Measurements from ENCODE around the gene RHBDD3. TPM values are rescaled to one million over a fixed set of nuclear protein-coding genes. Genes with fewer than 3 reads are reported as not detected.

RHBDD3 gene
- total RNA-seq, 1 donor from 2014 or later = 17.9 TPM

GRCh38 chr22:29258407-29259252 lies 9.2 kb downstream of the RHBDD3 start:
- Mint-ChIP-seq H3K27me3 (no peaks in the 10 kb centered on the region), H3K27ac (no peak overlapping the region), H3K9me3 (no peaks in the 10 kb centered on the region), H3K36me3 (ENCODE audit: low read depth) (no peaks in the 10 kb centered on the region), H3K4me3 (no peak overlapping the region), H3K4me1 (no peaks in the 10 kb centered on the region)
- ChIA-PET POLR2A (no interaction called here), CTCF (interaction anchor here (0.8 kb wide), 1 partner anchor 10 kb away, joined by 3 read pairs; no protein-coding TSS in a partner anchor)
- ATAC-seq (ENCODE audit: low read depth) (no peak), DNase-seq (no peak)
- intact Hi-C loops (cut with micrococcal nuclease) = no loop called here
- no peak for TF ChIP-seq CTCF (IDR thresholded peaks at IDR 0.05)

- DNase-seq = no peak
- ATAC-seq (ENCODE audit: low read depth) = no peak
- Mint-ChIP-seq H3K4me3 (no peak overlapping the region), H3K4me1 (no peaks in the 10 kb centered on the region), H3K27me3 (no peaks in the 10 kb centered on the region), H3K36me3 (ENCODE audit: low read depth) (no peaks in the 10 kb centered on the region), H3K27ac (no peak overlapping the region), H3K9me3 (no peaks in the 10 kb centered on the region)
- intact Hi-C loops (cut with micrococcal nuclease) = no loop called here
- TF ChIP-seq CTCF (IDR thresholded peaks at IDR 0.05) = no peak
- CTCF ChIA-PET = no interaction called here
- POLR2A ChIA-PET = no interaction called here
Observed at GRCh38 chr22:29257751-29258181, 10.0 kb downstream of the RHBDD3 start.

- no peak for TF ChIP-seq CTCF (IDR thresholded peaks at IDR 0.05)
- intact Hi-C loops (cut with micrococcal nuclease) = no loop called here
- Mint-ChIP-seq H3K27ac (no peak overlapping the region), H3K36me3 (ENCODE audit: low read depth) (no peaks in the 10 kb centered on the region), H3K4me1 (no peaks in the 10 kb centered on the region), H3K4me3 (no peak overlapping the region), H3K9me3 (no peaks in the 10 kb centered on the region), H3K27me3 (peaks cover 5% of the 10 kb centered on the region)
- ChIA-PET CTCF (interaction anchor here (3.4 kb wide), 1 partner anchor 11 kb away, joined by 11 read pairs; no protein-coding TSS in a partner anchor), POLR2A (no interaction called here)
- ATAC-seq (ENCODE audit: low read depth) (no peak), DNase-seq (no peak)
Observed at GRCh38 chr22:29256606-29257325, 11.0 kb downstream of the RHBDD3 start.

- Mint-ChIP-seq H3K27me3 (peaks cover 5% of the 10 kb centered on the region), H3K4me1 (no peaks in the 10 kb centered on the region), H3K27ac (no peak overlapping the region), H3K9me3 (no peaks in the 10 kb centered on the region), H3K36me3 (ENCODE audit: low read depth) (no peaks in the 10 kb centered on the region), H3K4me3 (no peak overlapping the region)
- intact Hi-C loops (cut with micrococcal nuclease) = no loop called here
- ChIA-PET POLR2A (interaction anchor here (0.6 kb wide), 1 partner anchor 51 kb away, joined by 10 read pairs; no protein-coding TSS in a partner anchor), CTCF (interaction anchor here (3.4 kb wide), 1 partner anchor 10 kb away, joined by 11 read pairs; no protein-coding TSS in a partner anchor)
- no peak for ATAC-seq (ENCODE audit: low read depth)
- DNase-seq = no peak
- no peak for TF ChIP-seq CTCF (IDR thresholded peaks at IDR 0.05)
Observed at GRCh38 chr22:29255064-29255621, 12.6 kb downstream of the RHBDD3 start.

GRCh38 chr22:29254286-29254660 lies 13.5 kb downstream of the RHBDD3 start:
- intact Hi-C loops (cut with micrococcal nuclease) = no loop called here
- no peaks in the 10 kb centered on the region for H3K9me3 Mint-ChIP-seq
- no peak for TF ChIP-seq CTCF (IDR thresholded peaks at IDR 0.05)
- no peak overlapping the region for H3K27ac Mint-ChIP-seq
- H3K4me3 Mint-ChIP-seq = no peak overlapping the region
- H3K4me1 Mint-ChIP-seq = no peaks in the 10 kb centered on the region
- CTCF ChIA-PET = interaction anchor here (3.4 kb wide), 1 partner anchor 9 kb away, joined by 11 read pairs; no protein-coding TSS in a partner anchor
- H3K36me3 Mint-ChIP-seq (ENCODE audit: low read depth) = no peaks in the 10 kb centered on the region
- POLR2A ChIA-PET = interaction anchor here (0.6 kb wide), 1 partner anchor 52 kb away, joined by 10 read pairs; no protein-coding TSS in a partner anchor
- peaks cover 5% of the 10 kb centered on the region for H3K27me3 Mint-ChIP-seq
- no peak for DNase-seq
- ATAC-seq (ENCODE audit: low read depth) = no peak

Measured in activated B cell treated with CpG ODN at 0.5 μM for 24 hours (primary cell).